Measurements from ENCODE around the gene RASGRP4.

RASGRP4 gene

DNA sequence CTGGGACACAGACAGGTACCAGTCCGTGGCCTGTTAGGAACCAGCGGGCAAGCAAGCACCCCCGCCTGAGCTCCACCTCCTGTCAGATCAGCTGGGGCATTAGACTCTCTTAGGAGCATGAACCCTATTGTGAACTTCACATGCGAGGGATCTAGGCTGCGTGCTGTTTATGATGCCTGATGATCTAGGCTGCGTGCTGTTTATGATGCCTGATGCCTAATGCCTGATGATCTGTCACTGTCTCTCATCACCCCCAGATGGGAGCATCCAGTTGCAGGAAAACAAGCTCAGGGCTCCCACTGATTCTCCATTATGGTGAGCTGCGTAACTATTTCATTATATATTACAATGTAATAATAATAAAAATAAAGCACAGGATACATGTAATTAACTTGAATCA lies 3.6 kb downstream of the RASGRP4 start:
- no peak overlapping the region for H3K9ac ChIP-seq (ENCODE audit: low read length)
- no peak overlapping the region for H3K4me3 ChIP-seq (ENCODE audit: low read depth, low read length)
- peaks cover 6% of the 10 kb centered on the region for H3K9me3 ChIP-seq (ENCODE audit: insufficient read depth, low read depth, low read length)
- DNase-seq: no peak
- no peaks in the 10 kb centered on the region for H3K36me3 ChIP-seq (ENCODE audit: control insufficient read depth in 1 of 2, insufficient read depth in 2 of 2, low read length in 2 of 2)
- no peak overlapping the region for H3K23ac ChIP-seq (ENCODE audit: low read length)
- no peak overlapping the region for H3K4ac ChIP-seq (ENCODE audit: low read depth, low read length)
- H3K4me1 ChIP-seq (ENCODE audit: control insufficient read depth in 1 of 2, insufficient read depth in 2 of 2, low read length in 2 of 2): peaks cover 5 to 12% of the 10 kb centered on the region in 2 experiments
- H4K12ac ChIP-seq (ENCODE audit: low read depth, low read length): no peak overlapping the region
- H3K18ac ChIP-seq (ENCODE audit: low read length): no peak overlapping the region
- H2AK5ac ChIP-seq (ENCODE audit: low read length): no peak overlapping the region
- H4K8ac ChIP-seq (ENCODE audit: low read depth, low read length): no peak overlapping the region
- H2BK120ac ChIP-seq (ENCODE audit: insufficient read depth, low read length, poor library complexity): no peak overlapping the region
- H3K79me2 ChIP-seq (ENCODE audit: control insufficient read depth, insufficient read depth, low read length, poor library complexity): no peaks in the 10 kb centered on the region
- H3K4me2 ChIP-seq (ENCODE audit: low read length): no peak overlapping the region
- no peak overlapping the region for H4K91ac ChIP-seq (ENCODE audit: low read depth, low read length)
- H3K14ac ChIP-seq (ENCODE audit: low read length): no peak overlapping the region
- no peak overlapping the region for H2AFZ ChIP-seq (ENCODE audit: insufficient read depth, low read length, poor library complexity)
- no peak overlapping the region for H2BK5ac ChIP-seq (ENCODE audit: low read depth, low read length, poor library complexity)
- H2BK12ac ChIP-seq (ENCODE audit: low read length): no peak overlapping the region
- no peaks in the 10 kb centered on the region for H3K79me1 ChIP-seq (ENCODE audit: low read length)
- WGBS (ENCODE audit: extremely low coverage, insufficient coverage, insufficient read length): no CpG with 5 or more reads among the region's 7 CpGs
- no peak overlapping the region for H3K27ac ChIP-seq (ENCODE audit: low read depth, low read length)
- H3K27me3 ChIP-seq (ENCODE audit: insufficient read depth, low read length): no peaks in the 10 kb centered on the region

DNA sequence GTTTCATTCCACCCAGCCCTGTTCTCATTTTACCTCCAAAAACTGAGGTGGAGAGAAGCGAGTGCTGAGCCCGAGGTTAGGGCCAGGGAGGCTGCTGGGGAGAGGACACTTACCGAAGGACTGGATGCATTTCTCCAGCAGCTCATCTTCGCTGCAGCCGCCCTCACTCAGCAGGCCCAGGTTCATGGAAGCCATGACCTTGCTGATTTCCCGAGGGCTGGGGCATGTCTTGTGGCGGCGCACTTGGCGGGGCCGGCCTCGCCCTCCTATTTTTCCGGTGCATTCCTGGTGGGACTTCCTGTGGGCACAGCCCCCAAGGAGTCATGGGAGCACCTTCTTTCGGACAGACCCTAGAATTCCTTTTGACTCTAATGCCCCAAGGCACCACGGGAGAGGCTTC lies 4.2 kb downstream of the RASGRP4 start:
- no peak overlapping the region for H4K12ac ChIP-seq (ENCODE audit: low read depth, low read length)
- no peak overlapping the region for H4K91ac ChIP-seq (ENCODE audit: low read depth, low read length)
- H2BK12ac ChIP-seq (ENCODE audit: low read length): no peak overlapping the region
- no peak overlapping the region for H2BK5ac ChIP-seq (ENCODE audit: low read depth, low read length, poor library complexity)
- no peak overlapping the region for H3K18ac ChIP-seq (ENCODE audit: low read length)
- DNase-seq: no peak
- no peak overlapping the region for H3K9ac ChIP-seq (ENCODE audit: low read length)
- no peaks in the 10 kb centered on the region for H3K79me1 ChIP-seq (ENCODE audit: low read length)
- no peaks in the 10 kb centered on the region for H3K79me2 ChIP-seq (ENCODE audit: control insufficient read depth, insufficient read depth, low read length, poor library complexity)
- H3K36me3 ChIP-seq (ENCODE audit: control insufficient read depth in 1 of 2, insufficient read depth in 2 of 2, low read length in 2 of 2): no peaks in the 10 kb centered on the region
- H3K23ac ChIP-seq (ENCODE audit: low read length): no peak overlapping the region
- H2AK5ac ChIP-seq (ENCODE audit: low read length): no peak overlapping the region
- H2AFZ ChIP-seq (ENCODE audit: insufficient read depth, low read length, poor library complexity): no peak overlapping the region
- H3K4ac ChIP-seq (ENCODE audit: low read depth, low read length): no peak overlapping the region
- no peak overlapping the region for H3K4me2 ChIP-seq (ENCODE audit: low read length)
- no peak overlapping the region for H3K4me3 ChIP-seq (ENCODE audit: low read depth, low read length)
- H3K14ac ChIP-seq (ENCODE audit: low read length): no peak overlapping the region
- no peaks in the 10 kb centered on the region for H3K27me3 ChIP-seq (ENCODE audit: insufficient read depth, low read length)
- H3K9me3 ChIP-seq (ENCODE audit: insufficient read depth, low read depth, low read length): peaks cover 6% of the 10 kb centered on the region
- H3K27ac ChIP-seq (ENCODE audit: low read depth, low read length): no peak overlapping the region
- WGBS (ENCODE audit: extremely low coverage, insufficient coverage, insufficient read length): no CpG with 5 or more reads among the region's 14 CpGs
- H2BK120ac ChIP-seq (ENCODE audit: insufficient read depth, low read length, poor library complexity): no peak overlapping the region
- peaks cover 5 to 12% of the 10 kb centered on the region in 2 experiments for H3K4me1 ChIP-seq (ENCODE audit: control insufficient read depth in 1 of 2, insufficient read depth in 2 of 2, low read length in 2 of 2)
- no peak overlapping the region for H4K8ac ChIP-seq (ENCODE audit: low read depth, low read length)

DNA sequence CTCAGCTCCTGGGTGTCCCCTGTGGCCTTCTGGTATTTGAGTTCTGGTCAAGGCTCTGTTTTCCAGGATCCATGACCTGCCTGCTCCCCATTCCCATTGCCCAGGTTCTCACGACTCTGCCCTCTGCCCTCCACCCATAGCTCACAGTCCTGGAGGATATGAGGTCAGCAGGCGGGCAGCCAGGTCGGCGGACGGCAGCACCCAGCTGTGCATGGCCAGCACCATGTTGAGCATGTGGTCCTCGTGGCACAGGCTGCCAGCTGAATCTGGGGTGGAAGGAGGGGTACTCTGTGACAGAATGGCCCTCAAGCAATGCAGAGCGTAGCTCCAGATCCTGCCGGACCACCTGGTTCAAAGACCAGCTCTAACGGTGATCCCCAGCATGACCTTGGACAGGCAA lies 5.1 kb downstream of the RASGRP4 start:
- Histone ChIP-seq H3K27ac (ENCODE audit: low read depth, low read length) (no peak overlapping the region), H3K4ac (ENCODE audit: low read depth, low read length) (no peak overlapping the region)
- WGBS (ENCODE audit: extremely low coverage, insufficient coverage, insufficient read length): no CpG with 5 or more reads among the region's 9 CpGs

DNA sequence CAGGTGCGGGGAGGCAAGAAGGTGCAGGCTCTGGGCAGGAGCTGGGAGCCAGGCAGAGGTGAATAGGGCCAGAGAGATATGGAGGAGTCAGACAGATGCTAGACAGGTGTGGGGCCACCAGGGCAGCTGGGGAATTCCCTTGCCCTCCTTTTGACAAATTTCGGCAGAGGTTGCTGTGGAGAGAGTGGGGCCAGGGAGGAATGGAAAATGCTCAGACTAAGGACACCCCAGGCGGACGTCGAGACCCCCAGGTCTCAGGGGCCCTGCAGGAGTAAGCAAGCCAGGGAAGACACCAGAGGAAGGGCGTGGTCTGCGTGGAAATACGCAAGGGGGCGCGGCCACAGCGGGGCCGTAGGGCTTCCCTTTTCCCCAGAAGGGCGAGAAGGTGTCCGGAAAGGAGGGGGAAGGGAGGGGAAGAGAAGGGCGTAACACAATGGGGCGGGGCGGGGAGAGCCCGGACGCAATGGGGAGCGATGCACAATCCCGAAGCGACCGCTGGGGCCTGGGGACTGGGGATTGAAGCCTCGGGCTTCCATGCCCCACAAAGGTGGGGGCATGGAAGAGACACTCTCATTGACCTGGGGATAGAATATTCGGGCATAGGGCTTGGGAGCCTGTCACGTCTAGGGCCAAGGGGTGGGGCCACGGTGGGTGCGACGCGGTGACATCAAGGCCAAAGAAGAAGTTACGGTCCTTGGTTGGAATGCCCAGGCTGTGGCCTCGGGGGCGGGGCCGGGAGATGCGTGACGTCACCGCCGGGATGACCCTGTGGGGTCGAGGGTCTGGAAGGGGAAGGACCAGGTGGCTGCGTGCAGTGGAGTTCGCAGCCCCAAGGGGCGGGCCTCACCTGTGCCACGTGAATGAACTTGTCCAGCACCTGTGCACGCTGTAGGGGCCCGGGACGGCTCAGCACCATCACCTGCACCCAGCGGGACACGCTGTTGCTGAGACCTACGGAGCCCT lies 8.2 kb downstream of the RASGRP4 start:
- Histone ChIP-seq H2BK120ac (ENCODE audit: insufficient read depth, low read length, poor library complexity) (no peak overlapping the region), H2AFZ (ENCODE audit: insufficient read depth, low read length, poor library complexity) (peak overlapping the region; percentile 24), H3K79me1 (ENCODE audit: low read length) (no peaks in the 10 kb centered on the region), H2BK5ac (ENCODE audit: low read depth, low read length, poor library complexity) (no peak overlapping the region), H3K9me3 (ENCODE audit: insufficient read depth, low read depth, low read length) (peaks cover 8% of the 10 kb centered on the region), H3K27me3 (ENCODE audit: insufficient read depth, low read length) (no peaks in the 10 kb centered on the region), H3K27ac (ENCODE audit: low read depth, low read length) (no peak overlapping the region), H3K18ac (ENCODE audit: low read length) (no peak overlapping the region), H3K79me2 (ENCODE audit: control insufficient read depth, insufficient read depth, low read length, poor library complexity) (no peaks in the 10 kb centered on the region), H3K4ac (ENCODE audit: low read depth, low read length) (no peak overlapping the region), H4K91ac (ENCODE audit: low read depth, low read length) (no peak overlapping the region), H3K23ac (ENCODE audit: low read length) (no peak overlapping the region), H4K8ac (ENCODE audit: low read depth, low read length) (no peak overlapping the region), H3K36me3 (ENCODE audit: control insufficient read depth in 1 of 2, insufficient read depth in 2 of 2, low read length in 2 of 2) (no peaks in the 10 kb centered on the region), H3K4me1 (ENCODE audit: control insufficient read depth in 1 of 2, insufficient read depth in 2 of 2, low read length in 2 of 2) (peaks cover 0 to 11% of the 10 kb centered on the region in 2 experiments), H2AK5ac (ENCODE audit: low read length) (no peak overlapping the region), H3K9ac (ENCODE audit: low read length) (no peak overlapping the region), H2BK12ac (ENCODE audit: low read length) (no peak overlapping the region), H3K4me3 (ENCODE audit: low read depth, low read length) (peak overlapping the region; percentile 21), H3K14ac (ENCODE audit: low read length) (no peak overlapping the region), H4K12ac (ENCODE audit: low read depth, low read length) (no peak overlapping the region), H3K4me2 (ENCODE audit: low read length) (peak overlapping the region; percentile 48)
- WGBS (ENCODE audit: extremely low coverage, insufficient coverage, insufficient read length): no CpG with 5 or more reads among the region's 49 CpGs
- DNase-seq: peak in 1 of 2 donors; percentile 53

More for the DNA sequence above, 5.1 kb downstream of the RASGRP4 start:
- H3K4me3 ChIP-seq (ENCODE audit: low read depth, low read length): no peak overlapping the region
- H4K91ac ChIP-seq (ENCODE audit: low read depth, low read length): no peak overlapping the region
- H2BK12ac ChIP-seq (ENCODE audit: low read length): no peak overlapping the region
- DNase-seq: no peak
- no peaks in the 10 kb centered on the region for H3K79me1 ChIP-seq (ENCODE audit: low read length)
- H3K27me3 ChIP-seq (ENCODE audit: insufficient read depth, low read length): no peaks in the 10 kb centered on the region
- no peaks in the 10 kb centered on the region for H3K36me3 ChIP-seq (ENCODE audit: control insufficient read depth in 1 of 2, insufficient read depth in 2 of 2, low read length in 2 of 2)
- H2BK5ac ChIP-seq (ENCODE audit: low read depth, low read length, poor library complexity): no peak overlapping the region
- peaks cover 5 to 12% of the 10 kb centered on the region in 2 experiments for H3K4me1 ChIP-seq (ENCODE audit: control insufficient read depth in 1 of 2, insufficient read depth in 2 of 2, low read length in 2 of 2)
- no peak overlapping the region for H2AK5ac ChIP-seq (ENCODE audit: low read length)
- H4K8ac ChIP-seq (ENCODE audit: low read depth, low read length): no peak overlapping the region
- H3K79me2 ChIP-seq (ENCODE audit: control insufficient read depth, insufficient read depth, low read length, poor library complexity): no peaks in the 10 kb centered on the region
- H2AFZ ChIP-seq (ENCODE audit: insufficient read depth, low read length, poor library complexity): no peak overlapping the region
- no peak overlapping the region for H2BK120ac ChIP-seq (ENCODE audit: insufficient read depth, low read length, poor library complexity)
- no peak overlapping the region for H3K14ac ChIP-seq (ENCODE audit: low read length)
- H4K12ac ChIP-seq (ENCODE audit: low read depth, low read length): no peak overlapping the region
- peaks cover 6% of the 10 kb centered on the region for H3K9me3 ChIP-seq (ENCODE audit: insufficient read depth, low read depth, low read length)
- H3K9ac ChIP-seq (ENCODE audit: low read length): no peak overlapping the region
- H3K23ac ChIP-seq (ENCODE audit: low read length): no peak overlapping the region
- no peak overlapping the region for H3K18ac ChIP-seq (ENCODE audit: low read length)
- no peak overlapping the region for H3K4me2 ChIP-seq (ENCODE audit: low read length)
